GM19023 (cell line): Measurements from ENCODE around the gene WASHC4.
A peak's percentile ranks its signal among the peaks of the same experiment; 100 is the strongest.

Source experiments
- ATAC-seq: cut with Tn5 transposase; IDR thresholded peaks from one replicate; pipeline ENCODE4 v1.9.1; 2021; ENCODE audit warnings: mild to moderate bottlenecking, moderate library complexity; ENCODE audit not compliant: unreplicated experiment

The WASHC4 gene, protein sequence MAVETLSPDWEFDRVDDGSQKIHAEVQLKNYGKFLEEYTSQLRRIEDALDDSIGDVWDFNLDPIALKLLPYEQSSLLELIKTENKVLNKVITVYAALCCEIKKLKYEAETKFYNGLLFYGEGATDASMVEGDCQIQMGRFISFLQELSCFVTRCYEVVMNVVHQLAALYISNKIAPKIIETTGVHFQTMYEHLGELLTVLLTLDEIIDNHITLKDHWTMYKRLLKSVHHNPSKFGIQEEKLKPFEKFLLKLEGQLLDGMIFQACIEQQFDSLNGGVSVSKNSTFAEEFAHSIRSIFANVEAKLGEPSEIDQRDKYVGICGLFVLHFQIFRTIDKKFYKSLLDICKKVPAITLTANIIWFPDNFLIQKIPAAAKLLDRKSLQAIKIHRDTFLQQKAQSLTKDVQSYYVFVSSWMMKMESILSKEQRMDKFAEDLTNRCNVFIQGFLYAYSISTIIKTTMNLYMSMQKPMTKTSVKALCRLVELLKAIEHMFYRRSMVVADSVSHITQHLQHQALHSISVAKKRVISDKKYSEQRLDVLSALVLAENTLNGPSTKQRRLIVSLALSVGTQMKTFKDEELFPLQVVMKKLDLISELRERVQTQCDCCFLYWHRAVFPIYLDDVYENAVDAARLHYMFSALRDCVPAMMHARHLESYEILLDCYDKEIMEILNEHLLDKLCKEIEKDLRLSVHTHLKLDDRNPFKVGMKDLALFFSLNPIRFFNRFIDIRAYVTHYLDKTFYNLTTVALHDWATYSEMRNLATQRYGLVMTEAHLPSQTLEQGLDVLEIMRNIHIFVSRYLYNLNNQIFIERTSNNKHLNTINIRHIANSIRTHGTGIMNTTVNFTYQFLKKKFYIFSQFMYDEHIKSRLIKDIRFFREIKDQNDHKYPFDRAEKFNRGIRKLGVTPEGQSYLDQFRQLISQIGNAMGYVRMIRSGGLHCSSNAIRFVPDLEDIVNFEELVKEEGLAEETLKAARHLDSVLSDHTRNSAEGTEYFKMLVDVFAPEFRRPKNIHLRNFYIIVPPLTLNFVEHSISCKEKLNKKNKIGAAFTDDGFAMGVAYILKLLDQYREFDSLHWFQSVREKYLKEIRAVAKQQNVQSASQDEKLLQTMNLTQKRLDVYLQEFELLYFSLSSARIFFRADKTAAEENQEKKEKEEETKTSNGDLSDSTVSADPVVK

DNA sequence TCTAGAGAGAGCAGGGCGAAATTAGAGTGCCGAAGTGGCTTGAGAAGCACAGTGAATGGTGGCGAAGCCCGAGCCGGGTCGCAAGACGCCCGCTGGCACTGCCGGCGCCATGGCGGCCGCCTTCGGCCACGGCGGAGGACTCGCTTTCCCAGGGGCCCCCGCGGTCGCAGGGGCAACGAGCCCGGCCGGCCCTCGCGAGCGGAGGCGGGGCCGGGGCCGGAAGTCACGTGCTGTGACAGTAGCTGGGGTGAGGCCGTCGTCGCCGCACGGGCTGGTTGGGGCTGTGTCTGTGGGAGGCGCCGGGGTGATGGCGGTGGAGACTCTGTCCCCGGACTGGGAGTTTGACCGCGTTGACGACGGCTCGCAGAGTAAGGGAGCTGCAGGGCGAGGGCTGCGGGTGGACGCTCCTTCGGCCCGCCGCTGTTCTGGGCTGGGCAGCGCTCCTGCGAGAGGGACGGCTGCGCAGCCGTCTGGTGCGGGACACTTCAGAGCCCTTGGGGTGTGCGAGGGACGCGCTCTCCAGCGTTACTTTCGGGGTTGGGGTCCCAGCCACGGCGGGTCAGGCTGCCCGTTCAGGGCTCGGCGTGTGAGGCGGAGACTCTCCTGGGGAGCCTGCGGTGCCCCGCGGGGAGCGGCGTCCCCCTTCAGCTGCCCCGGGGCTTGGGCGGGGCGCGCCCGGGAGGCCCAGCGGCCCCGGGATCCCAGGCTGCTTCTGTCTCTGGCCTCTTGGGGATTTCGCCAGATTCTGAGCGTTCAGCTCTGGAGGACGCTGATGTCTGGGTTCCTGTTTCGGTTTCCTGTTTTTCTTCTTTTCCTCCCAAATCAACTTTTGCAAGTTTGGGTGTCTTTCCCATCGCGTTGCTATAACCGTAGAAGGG lies at the start of gene WASHC4:
TSS of gene WASHC4 (plus strand) at position 238 of the 878 bp plus-strand sequence. CDS start at position 308, 70 bp downstream.
- peak; percentile 93 for ATAC-seq

DNA sequence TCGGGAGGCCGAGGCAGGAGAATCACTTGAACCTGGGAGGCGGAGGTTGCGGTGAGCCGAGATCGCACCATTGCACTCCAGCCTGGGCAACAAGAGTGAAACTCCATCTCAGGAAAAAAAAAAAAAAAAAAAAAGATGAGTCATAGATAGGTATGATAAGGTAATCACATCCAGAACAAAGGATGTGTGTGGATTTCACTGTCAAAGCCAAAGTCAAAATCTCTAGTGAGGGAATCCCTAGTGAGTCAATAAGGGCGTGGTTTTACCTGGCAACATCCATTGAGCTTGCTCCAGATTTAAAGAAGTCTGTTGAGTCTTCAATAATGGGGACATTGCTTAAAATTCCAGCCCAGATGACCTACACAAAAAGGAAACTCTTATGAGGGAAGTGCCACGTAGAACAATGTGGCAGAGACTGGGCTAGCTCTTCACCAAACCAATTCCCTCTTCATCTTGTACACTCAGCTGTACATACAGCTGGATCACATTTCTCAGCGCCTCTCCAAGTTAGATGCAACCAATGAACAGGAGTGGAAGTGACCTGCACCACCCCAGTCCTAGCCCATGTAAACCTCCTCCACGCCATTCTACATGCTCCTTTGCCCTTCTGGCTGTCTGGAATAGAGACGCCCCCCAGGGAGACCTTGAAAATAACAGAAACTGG lies 46.7 kb upstream of the WASHC4 start:
- no peak for ATAC-seq

DNA sequence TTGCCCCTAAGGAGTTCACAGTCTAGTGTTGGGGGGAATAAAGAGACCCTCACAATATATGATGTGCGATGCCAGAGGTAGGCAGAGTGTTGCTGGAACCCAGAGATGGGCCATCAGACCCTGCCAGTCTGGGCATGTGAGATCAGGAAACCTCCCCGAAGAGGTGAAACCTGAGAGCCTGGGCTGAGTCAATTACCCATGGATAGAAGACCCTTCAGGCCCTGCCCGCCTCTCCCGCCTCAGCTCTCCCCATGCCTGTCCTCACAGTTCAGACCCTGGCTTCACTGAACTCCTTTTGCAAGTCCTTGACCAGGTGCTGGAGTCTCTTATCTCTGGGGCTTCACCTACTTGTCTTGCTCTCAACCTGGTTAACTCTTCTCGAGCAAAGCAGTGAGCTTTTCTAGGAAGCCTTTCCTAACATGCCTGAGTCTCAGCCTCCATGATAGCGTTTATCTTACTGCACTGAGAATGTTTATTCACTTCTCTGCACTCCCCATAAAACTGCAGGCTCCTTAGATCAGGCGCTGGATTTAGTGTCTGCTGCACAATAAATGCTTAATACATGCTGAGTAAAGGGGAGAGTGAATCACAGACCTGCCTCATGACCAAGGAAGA lies 42.9 kb upstream of the WASHC4 start:
- ATAC-seq: no peak

DNA sequence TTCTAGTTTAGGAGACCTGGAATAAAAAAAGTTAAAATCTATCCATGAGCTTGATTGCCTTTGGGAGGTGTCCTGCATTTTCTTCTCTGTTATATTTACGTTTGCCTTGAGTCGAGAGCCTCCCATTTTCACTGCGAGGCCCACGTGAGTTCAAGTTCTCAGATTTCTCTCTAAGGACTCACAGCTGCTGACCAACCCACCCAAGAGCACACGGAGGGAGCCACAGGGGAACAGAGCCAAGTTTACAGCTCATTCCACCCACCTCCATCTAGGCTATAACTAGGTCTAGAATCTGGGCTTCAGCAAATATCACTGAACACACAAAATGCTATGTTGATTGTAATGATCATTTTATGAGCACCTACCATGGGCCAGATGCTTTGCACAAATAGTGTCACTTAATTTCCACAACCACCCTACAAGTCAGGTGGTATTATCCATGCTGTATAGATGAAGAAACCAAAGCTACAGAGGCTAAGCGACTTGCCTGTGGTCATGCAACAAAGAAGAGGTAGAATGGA lies 40.0 kb upstream of the WASHC4 start:
- no peak for ATAC-seq

DNA sequence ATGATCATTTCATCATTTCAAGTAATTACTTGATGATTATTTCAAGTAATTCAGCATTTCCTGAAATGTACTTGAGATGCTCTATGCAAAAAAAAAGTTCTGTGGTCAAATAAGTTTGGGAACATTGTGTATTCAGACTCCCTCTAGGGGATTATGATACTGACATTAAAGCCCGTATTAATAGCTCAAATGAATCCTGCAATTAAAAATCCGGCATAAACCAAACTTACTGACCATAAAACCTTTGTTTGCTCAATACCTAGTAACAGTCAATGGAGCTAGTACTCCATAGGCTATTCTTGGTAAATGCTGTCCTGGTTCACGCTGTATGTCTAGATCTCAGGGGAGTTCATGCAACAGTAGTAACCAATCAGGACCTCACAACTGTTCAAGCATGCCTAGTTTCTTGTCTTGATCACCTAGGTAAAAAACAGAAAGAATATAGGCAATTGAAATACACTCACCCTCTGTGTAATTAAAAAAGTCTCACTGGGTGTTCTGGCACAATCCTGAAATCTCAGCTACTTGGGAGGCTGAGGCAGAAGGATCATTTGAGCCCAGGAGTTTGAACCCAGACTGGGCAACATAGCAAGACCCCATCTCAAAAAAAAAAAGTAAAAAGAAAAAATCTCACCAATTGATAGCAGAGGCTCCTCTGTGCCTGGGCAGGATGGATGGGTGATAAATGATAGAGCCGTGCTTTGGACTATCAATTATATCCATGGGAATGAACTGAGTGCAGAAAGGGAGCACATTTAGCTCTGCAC lies 37.4 kb upstream of the WASHC4 start:
- no peak for ATAC-seq

DNA sequence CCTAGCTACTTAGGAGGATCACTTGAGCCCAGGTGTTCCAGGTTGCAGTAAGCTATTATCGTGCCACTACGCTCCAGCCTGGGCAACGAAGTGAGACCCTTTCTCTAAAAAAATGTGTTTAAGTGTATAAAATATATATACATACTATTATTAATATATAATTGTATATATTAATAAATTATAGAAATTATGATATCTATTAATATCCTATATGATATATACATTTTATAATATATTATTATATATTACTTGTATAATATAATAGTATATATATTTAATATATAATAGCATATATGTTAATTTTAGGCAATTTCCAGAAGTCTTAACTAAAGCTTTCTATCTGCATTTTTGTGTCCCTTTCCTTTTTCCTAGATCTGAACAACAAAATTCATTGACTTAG lies 35.5 kb upstream of the WASHC4 start:
- ATAC-seq: no peak

DNA sequence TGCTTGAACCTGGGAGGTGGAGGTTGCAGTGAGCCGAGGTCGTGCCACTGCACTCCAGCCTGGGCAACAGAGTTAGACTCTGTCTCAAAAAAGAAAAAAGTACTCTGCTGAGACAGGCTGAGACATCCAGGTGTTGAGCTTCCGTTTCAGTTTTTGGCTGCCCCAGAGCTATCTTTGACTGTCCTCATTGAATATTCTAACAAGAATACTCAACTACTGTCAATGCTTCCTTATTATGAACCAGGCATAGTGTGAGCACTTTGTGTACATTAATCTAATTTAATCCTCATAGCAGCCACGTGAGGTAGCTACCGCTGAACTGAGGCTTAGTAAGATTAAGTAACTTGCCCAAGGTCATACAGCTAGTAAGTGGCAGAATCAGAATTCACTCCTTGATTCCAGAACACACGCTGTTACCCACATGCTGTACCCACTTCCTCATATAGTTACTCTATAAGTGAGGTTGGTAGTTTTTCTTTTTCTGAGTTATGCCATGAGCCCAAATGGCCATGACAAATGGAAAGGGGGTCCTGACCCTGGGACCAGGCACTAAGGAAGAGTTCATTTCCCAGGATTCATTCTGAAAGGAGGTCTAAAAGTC lies 34.5 kb upstream of the WASHC4 start:
- no peak for ATAC-seq

DNA sequence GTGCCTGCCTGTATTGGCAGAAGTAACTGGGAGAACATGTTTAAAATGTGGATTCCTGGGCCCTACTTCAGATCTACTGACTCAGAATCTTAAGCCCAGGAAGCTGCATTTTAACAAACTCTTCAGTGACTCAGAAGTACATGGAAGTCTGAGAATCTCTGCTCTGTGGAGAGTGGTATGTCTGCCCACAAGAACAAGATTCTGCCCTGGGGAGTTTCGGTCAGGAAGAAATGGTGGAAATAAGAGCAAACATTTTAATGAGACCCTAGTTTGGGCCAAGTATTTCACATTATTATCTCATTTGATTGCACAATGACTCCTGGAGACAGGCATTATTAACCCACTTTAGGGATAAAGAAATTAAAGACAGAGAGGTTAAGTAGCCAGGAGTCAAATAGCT lies 31.4 kb upstream of the WASHC4 start:
- ATAC-seq: no peak

DNA sequence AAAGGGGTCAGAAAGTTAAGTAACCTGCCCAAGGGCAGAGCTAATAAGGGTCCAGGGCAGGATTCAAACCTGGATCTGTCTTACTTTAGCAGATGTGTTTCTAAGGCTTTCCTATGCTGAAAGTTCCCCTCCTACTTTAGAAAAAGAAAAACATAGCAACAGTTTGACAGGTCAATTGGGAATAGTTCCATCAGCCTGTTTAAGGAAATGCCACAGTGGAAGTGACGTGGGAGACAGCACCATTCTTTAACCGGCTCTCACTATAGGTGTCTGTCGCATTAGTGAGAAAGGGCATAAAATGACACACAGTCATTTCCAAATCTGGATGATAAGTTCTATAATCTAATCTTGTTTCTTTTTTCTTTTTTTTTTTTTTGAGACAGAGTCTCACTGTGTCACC lies 30.6 kb upstream of the WASHC4 start:
- no peak for ATAC-seq

DNA sequence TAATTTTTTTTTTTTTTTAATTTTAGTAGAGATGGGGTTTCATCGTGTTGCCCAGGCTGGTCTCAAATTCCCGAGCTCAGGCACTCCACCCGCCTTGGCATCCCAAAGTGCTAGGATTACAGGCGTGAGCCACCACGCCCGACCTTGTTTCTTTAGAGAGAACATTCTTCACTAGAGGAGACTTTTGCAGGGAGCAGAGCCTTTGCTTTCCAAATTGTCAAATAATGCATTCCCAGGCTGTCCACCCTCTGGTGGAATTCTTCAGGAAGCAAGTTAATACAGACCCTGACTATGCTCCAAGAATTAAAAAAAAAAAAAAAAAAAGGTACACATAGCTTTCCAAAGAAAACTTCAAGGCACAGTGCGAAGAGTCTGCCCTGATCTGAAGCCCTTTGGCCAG lies 30.1 kb upstream of the WASHC4 start:
- ATAC-seq: no peak

DNA sequence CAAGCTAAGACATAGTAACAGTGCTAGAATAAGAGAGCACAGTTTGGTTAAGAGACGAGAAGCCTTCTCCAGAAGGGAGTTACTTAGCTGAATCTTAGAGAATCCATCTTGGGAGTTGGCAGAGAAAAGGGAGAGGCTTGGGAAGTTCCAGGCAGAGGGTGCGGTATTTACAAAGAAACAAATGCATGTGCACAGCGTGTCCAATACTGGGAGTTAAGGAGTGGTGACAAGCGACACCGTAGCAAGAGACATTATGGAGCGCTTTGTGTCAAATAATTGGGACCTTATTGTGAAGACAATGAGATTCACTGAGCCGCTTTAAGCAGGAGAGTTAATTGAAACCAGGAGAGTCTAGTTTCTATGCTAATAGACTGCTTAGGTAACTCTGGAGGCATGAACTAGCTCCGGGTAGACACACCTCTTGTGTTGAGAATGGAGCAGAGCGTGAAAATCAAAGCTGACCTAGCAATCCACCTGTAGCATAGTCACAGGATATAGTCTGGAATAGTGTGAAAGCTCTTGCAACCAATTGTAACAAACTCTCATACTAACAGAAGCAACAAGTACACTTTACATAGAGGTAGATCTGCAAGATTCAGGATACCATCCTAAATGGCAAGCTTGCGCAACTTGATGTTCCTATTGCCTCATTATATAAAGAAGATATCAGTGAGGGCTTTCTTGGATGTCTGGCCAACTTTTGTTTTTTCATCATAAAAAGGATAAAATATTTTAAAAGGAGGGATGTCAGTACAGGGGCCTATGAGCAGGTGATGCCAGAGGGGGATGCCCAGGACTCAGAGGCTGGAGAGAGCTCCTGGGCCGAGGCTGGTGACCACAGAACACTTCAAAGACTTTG lies 28.6 kb upstream of the WASHC4 start:
- ATAC-seq: no peak

DNA sequence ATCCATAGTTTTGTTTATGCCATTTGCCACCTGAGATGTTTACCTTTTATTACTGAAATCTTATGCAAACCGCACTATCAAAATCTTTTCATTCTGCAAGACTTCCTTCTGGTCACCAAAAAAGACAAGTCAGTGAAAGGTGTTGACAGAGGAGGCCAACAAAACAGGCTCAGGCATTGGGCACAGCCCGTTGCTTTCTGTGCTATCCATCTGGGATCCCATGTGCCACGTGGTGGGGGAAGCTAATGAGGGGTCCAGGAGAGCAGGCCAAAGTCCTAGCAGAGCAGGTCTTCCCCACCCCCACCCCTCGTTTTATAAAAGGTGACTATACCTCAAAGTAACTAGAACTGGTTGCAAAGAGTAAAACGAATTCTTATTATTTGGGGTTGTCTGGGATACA lies 24.5 kb upstream of the WASHC4 start:
- no peak for ATAC-seq

DNA sequence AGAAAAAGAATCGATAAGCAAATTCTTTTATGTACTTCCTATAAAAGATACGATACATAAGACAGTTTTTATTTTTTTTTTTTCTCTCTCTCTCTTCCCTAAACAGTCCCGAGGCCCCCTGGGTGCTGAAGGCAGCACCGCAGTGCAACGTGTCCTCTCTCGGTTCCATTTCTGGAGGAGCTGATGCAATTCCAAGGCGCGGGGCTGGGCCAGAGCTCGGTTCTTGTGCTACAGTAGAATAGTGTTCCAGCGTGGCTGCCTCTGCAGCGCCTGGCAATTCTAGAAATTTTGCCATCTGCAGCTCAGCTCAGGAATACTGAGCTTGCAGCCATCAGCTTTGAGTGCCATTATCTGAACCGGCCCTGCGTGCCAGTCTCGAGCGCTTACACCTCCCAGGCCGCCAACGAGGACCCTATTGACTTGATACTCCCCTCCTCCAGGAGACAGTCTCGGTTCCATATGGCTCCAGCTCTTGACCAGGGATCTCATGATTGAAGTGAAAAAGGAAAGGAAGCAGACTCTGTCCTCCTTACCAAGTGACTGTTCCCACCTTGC lies 23.9 kb upstream of the WASHC4 start:
- ATAC-seq: no peak

DNA sequence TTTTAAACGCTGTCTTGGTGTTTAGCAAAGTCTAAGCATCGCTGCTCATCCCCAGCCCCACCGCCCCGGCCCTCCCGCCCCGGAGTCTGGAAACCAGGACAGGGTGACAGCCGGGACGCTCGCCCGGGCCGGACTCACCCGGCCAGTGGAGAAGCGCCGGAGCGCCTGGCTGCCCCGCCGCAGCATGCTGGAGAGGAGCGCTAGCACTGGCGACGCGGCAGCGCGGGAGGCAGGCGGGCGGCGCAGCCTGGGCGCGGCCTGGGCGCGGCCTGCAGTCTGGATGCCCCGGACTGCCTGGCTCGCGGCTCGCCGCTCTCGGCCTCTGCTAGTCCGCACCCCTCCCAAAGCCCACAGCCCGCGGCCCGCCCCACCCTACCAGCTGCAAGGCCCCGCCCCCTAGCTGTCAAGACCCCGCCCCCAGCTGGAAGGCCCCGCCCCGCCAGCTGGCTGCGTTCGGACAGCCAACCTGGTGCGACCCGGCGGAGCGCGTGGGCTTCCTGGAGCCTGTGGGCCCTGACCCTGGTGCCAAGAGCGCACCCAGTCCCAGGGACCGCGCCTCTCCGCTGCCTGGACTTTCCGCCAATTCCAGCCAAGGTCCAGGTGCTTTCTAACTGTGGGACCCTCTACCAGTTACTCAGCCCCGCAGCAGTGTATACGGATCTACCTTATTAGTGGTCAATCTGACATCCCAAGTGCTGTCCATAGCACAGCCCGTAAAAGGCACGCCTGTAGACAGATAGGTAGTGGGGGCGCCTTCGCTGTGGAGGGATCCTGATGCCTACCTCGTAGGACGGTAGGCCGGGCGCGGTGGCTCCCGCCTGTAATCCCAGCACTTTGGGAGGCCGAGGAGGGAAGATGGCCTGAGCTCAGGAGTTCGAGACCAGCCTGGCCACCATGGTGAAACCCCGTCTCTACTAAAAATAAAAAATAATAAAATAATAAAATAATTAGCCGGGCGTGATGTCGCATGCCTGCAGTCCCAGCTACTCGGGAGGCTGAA lies 23.0 kb upstream of the WASHC4 start, which contains the start of gene ALDH1L2:
TSS of gene ALDH1L2 (minus strand) at position 208 of the 1,000 bp plus-strand sequence. CDS start at position 186, 22 bp downstream.
- no peak for ATAC-seq

DNA sequence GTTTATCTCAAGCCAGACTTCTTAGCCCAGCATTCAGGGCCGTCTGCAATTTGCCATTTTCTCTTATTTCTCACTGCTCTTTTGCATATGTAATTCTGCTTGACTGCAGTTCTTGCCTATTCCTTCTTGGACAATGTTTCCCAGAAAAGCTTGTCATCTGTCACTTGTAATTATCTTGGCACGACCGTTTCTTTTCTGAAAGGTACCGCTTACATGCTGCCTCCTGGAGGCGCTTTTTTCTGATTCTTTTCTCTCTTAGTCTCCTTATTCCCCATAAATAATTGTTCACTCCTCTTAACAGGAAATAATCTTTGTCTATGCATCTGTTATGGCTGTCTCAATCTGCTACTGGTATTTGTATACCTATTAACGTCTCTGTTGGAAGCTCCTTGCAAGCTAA lies 22.0 kb upstream of the WASHC4 start:
- no peak for ATAC-seq
